Fibroblast of lung (primary cell): ENCODE results near the gene CLIC4.

Source experiments
- EZH2 ChIP-seq: IDR thresholded peaks from 2 replicates; pipeline ENCODE4 v1.5.1; 2012; ENCODE audit warnings: low read length, control low read depth, mild to moderate bottlenecking; ENCODE audit errors: missing control alignments
- TF ChIP-seq, protein P1 (sequence below), 2 donors: IDR thresholded peaks in 1 of 2; conservative IDR thresholded peaks in 1 of 2; 1 replicate in 1 of 2; 2 replicates in 1 of 2; pipeline ENCODE4 v1.5.1; 2011 to 2012; ENCODE audit warnings: low read length in 2 of 2, control low read depth in 1 of 2, inconsistent platforms in 1 of 2, low read depth in 1 of 2, mild to moderate bottlenecking in 1 of 2

- TF ChIP-seq, protein P1, sequence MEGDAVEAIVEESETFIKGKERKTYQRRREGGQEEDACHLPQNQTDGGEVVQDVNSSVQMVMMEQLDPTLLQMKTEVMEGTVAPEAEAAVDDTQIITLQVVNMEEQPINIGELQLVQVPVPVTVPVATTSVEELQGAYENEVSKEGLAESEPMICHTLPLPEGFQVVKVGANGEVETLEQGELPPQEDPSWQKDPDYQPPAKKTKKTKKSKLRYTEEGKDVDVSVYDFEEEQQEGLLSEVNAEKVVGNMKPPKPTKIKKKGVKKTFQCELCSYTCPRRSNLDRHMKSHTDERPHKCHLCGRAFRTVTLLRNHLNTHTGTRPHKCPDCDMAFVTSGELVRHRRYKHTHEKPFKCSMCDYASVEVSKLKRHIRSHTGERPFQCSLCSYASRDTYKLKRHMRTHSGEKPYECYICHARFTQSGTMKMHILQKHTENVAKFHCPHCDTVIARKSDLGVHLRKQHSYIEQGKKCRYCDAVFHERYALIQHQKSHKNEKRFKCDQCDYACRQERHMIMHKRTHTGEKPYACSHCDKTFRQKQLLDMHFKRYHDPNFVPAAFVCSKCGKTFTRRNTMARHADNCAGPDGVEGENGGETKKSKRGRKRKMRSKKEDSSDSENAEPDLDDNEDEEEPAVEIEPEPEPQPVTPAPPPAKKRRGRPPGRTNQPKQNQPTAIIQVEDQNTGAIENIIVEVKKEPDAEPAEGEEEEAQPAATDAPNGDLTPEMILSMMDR (conservative IDR thresholded peaks at IDR 0.05 in 1 of 2, IDR thresholded peaks at IDR 0.05 in 1 of 2; ENCODE audit: low read depth in 1 of 2, low read length in 2 of 2): no peak
- TF ChIP-seq EZH2: no peak
These were observed 77.6 kb downstream of the CLIC4 start for GRCh38 chr1:24822887-24823286.
